ENCODE data around the gene PTGES. TPM values are rescaled to one million over a fixed set of nuclear protein-coding genes. Genes with fewer than 3 reads are reported as not detected.
A peak's percentile ranks its signal among the peaks of the same experiment; 100 is the strongest.

Gene PTGES
- total and polyA plus RNA-seq, 10 of the 15 experiments (the other 5 are each of a cell fraction or from before 2014, with no cell fraction given): 0.57 TPM; not detected in 9

DNA sequence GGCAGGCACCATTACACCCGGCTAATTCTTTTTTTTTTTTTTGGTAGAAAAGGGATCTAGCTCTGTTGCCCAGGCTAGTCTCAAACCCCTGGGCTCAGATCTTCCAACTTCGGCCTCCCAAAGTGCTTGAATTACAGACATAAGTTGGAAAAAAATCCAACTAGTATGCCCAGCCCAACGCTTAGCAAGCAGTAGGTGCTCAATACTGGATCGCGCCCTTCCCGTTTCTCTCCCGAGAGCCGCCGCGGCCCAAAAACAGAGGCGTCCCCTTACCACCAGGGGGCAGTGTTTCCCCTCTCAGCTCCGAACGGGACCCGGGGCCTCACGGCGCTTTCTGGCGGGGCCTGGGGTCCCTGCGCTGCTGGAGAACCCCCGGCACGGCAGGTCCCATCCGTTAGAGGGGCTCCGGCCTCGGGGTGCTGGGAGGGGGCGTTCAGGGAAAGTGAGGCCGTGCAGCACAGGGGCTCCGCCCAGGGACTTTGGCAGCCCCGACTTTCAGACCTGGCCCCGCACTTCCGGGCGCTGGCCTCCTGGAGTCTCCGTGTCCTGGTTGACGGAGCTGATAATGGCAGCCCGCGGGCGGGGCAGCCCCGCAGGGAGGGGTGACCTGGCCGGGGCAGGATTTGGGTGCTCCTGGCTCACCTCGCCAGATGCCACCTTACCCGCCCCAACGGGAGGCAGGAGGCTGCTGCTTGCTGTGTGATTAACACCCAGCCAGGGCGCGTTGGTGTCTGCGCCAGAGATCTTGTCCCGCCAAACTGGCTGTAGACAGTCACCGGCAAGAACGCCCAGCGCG is 15.2 kb downstream of the PTGES start (continued):
- peak; percentile 61 for TF ChIP-seq DPF2 (IDR thresholded peaks at IDR 0.05)

- in situ Hi-C loops (cut with MboI): loop anchor here (5.0 kb wide), 1 partner anchor 46 kb away; no protein-coding TSS in a partner anchor
- Histone ChIP-seq H2AFZ (ENCODE audit: control insufficient read depth, low read depth, low read length) (no peak overlapping the region), H3K36me3 (ENCODE audit: control insufficient read depth in 2 of 2, insufficient read depth in 2 of 2, low read length in 1 of 2) (no peaks in the 10 kb centered on the region), H3K27ac (ENCODE audit: control insufficient read depth, insufficient read depth) (no peak overlapping the region), H3K27me3 (replicated peaks in 1 of 2; ENCODE audit: control insufficient read depth in 2 of 2, insufficient read depth in 2 of 2, low read length in 1 of 2) (no peaks in the 10 kb centered on the region), H3K9me3 (replicated peaks; ENCODE audit: control insufficient read depth, insufficient read depth, low read length) (no peaks in the 10 kb centered on the region), H3K79me2 (ENCODE audit: control insufficient read depth, insufficient read depth, low read length) (no peaks in the 10 kb centered on the region), H4K20me1 (ENCODE audit: control insufficient read depth, insufficient read depth) (no peaks in the 10 kb centered on the region), H3K4me3 (no peak overlapping the region), H3K4me1 (ENCODE audit: control insufficient read depth, insufficient read depth, low read length) (peaks cover 6% of the 10 kb centered on the region), H3K9ac (ENCODE audit: control insufficient read depth, insufficient read depth, low read length) (no peak overlapping the region), H3K4me2 (ENCODE audit: control insufficient read depth, insufficient read depth) (no peak overlapping the region)
- SMC1A ChIA-PET (ENCODE audit: uncharacterized antibody, unreplicated experiment): no interaction called here
- RAD21 ChIA-PET (ENCODE audit: unreplicated experiment): no interaction called here
- ATAC-seq (no peak), DNase-seq (ENCODE audit: low read depth, low spot score) (no peak), FAIRE-seq (no peak)
- POLR2A ChIA-PET: interaction anchor here (0.6 kb wide), 1 partner anchor 333 kb away, joined by 4 read pairs; no protein-coding TSS in a partner anchor
- BruUV-seq (replicated peaks): no TSS peak
- WGBS (ENCODE audit: insufficient coverage, insufficient replicate concordance, low lambda C conversion rate, missing lambda C conversion rate): 41% methylated on average over 18 of the region's 20 CpGs
- CTCF ChIA-PET: interaction anchor here (1.2 to 2.6 kb wide), 2 partner anchors 41 to 46 kb away, joined by 3 to 29 read pairs; no protein-coding TSS in a partner anchor
- intact Hi-C loops (cut with micrococcal nuclease; ENCODE audit: unreplicated experiment): loop anchor here (2.0 kb wide), 1 partner anchor 54 kb away; no protein-coding TSS in a partner anchor
- TF ChIP-seq TCF7 (IDR thresholded peaks at IDR 0.05; ENCODE audit: borderline replicate concordance) (no peak), NR2C2 (IDR thresholded peaks at IDR 0.05; ENCODE audit: borderline replicate concordance, control insufficient read depth, insufficient read length, low read depth) (no peak)
Observed at GRCh38 chr9:129736334-129736733, 16.5 kb downstream of the PTGES start.

GRCh38 chr9:129735546-129735945 is 17.3 kb downstream of the PTGES start:
- DNase-seq (ENCODE audit: low read depth, low spot score) (no peak), FAIRE-seq (no peak), ATAC-seq (no peak)
- Histone ChIP-seq H3K36me3 (ENCODE audit: control insufficient read depth in 2 of 2, insufficient read depth in 2 of 2, low read length in 1 of 2) (no peaks in the 10 kb centered on the region), H3K79me2 (ENCODE audit: control insufficient read depth, insufficient read depth, low read length) (no peaks in the 10 kb centered on the region), H3K27ac (ENCODE audit: control insufficient read depth, insufficient read depth) (no peak overlapping the region), H3K4me2 (ENCODE audit: control insufficient read depth, insufficient read depth) (no peak overlapping the region), H3K9ac (ENCODE audit: control insufficient read depth, insufficient read depth, low read length) (no peak overlapping the region), H3K4me1 (ENCODE audit: control insufficient read depth, insufficient read depth, low read length) (peaks cover 6% of the 10 kb centered on the region), H3K4me3 (no peak overlapping the region), H3K27me3 (replicated peaks in 1 of 2; ENCODE audit: control insufficient read depth in 2 of 2, insufficient read depth in 2 of 2, low read length in 1 of 2) (no peaks in the 10 kb centered on the region), H4K20me1 (ENCODE audit: control insufficient read depth, insufficient read depth) (no peaks in the 10 kb centered on the region), H3K9me3 (replicated peaks; ENCODE audit: control insufficient read depth, insufficient read depth, low read length) (no peaks in the 10 kb centered on the region), H2AFZ (ENCODE audit: control insufficient read depth, low read depth, low read length) (no peak overlapping the region)
- intact Hi-C loops (cut with micrococcal nuclease; ENCODE audit: unreplicated experiment): no loop called here
- BruUV-seq (replicated peaks): no TSS peak
- ChIA-PET POLR2A (no interaction called here), RAD21 (ENCODE audit: unreplicated experiment) (no interaction called here), SMC1A (ENCODE audit: uncharacterized antibody, unreplicated experiment) (no interaction called here), CTCF (no interaction called here)
- 50% methylated on average over 4 of the region's 6 CpGs for WGBS (ENCODE audit: insufficient coverage, insufficient replicate concordance, low lambda C conversion rate, missing lambda C conversion rate)
- in situ Hi-C loops (cut with MboI): loop anchor here (5.0 kb wide), 1 partner anchor 47 kb away; no protein-coding TSS in a partner anchor
- TF ChIP-seq NFXL1 (IDR thresholded peaks at IDR 0.05; ENCODE audit: borderline replicate concordance): no peak
- no peak for TF ChIP-seq SMAD5 (IDR thresholded peaks at IDR 0.05; ENCODE audit: low read depth)
- no peak for TF ChIP-seq CEBPZ (IDR thresholded peaks at IDR 0.05; ENCODE audit: low read depth, low read length)
- TF ChIP-seq KDM1A (IDR thresholded peaks at IDR 0.05; ENCODE audit: borderline replicate concordance): no peak
- TF ChIP-seq NR2F1 (conservative IDR thresholded peaks at IDR 0.05): no peak

All from GM12878 (cell line).